Activated T-helper 9 cell treated with anti-CD3 and anti-CD28 coated beads, Interleukin-2, amount 50 U/mL, for 16 hours (primary cell): Measurements from ENCODE around the gene PNMA8C.
"Not testable (repeated sequence)": the region's sequence is repeated elsewhere in the genome, so short reads cannot be mapped to it uniquely, and the experiment has no call there.

Source experiments
- DNase-seq: peaks from one replicate; pipeline ENCODE4 v3.0.0-alpha.2; 2020; ENCODE audit warnings: low read depth

PNMA8C gene

GRCh38 chr19:46447006-46447405, 18.3 kb upstream of the PNMA8C start:
- no peak for DNase-seq

DNA sequence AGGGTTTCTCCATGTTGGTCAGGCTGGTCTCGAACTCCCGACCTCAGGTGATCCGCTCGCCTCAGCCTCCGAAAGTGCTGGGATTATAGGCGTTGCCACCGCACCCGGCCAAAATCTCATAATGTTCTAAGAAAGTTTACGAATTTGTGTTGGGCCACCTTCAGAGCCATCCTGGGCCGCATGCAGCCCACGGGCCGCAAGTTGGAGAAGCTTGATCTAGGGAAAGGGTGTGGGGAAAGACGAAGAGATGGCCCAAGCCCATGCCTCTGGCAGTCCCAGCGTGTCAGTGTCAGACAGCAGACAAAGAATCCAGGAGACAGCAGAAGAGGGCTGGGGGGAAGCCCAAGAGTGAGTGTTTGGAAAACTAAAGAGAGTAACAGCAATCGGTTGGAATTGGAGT, 17.3 kb upstream of the PNMA8C start:
- no peak for DNase-seq

- no peak for DNase-seq
Measured at GRCh38 chr19:46442808-46443450, 14.2 kb upstream of the PNMA8C start.

- no peak for DNase-seq
Measured at GRCh38 chr19:46441866-46442265, 13.1 kb upstream of the PNMA8C start.

DNA sequence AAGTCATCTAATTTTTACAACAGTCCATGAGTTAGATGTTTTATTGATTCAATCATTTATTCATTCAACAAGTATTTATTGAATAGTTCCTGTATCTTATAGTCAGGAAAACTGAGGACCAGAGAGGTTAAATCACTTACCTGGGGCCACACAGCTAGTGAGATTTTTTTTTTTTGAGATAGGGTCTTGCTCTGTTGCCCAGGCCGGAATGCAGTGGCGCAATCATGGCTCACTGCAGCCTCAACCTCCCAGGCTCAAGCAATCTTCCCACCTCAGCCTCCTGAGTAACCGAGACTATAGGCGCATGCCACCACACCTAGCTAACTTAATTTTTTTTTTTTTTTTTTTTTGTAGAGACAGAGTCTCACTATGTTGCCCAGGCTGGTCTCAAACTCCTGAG, 7.0 kb upstream of the PNMA8C start:
- DNase-seq, result not testable (repeated sequence)

- no peak for DNase-seq
Measured at GRCh38 chr19:46435009-46435408, 6.3 kb upstream of the PNMA8C start.

DNA sequence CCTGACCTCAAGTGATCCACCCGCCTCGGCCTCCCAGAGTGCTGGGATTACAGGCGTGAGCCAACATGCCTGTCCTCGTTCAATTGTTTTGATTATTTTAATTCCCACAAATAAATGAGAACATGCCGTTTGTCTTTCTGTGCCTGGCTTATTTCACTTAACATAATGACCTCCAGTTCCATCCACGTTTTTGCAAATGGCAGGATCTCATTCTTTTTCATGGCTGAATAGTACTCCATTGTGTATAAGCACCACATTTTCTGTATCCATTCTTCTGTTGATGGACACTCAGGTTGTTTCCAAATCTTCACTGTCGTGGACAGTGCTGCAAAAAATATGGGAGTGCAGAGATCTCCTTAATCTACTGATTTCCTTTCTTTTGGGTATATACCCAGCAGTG, 4.7 kb upstream of the PNMA8C start:
- DNase-seq, result not testable (repeated sequence)

GRCh38 chr19:46431824-46432223, 3.1 kb upstream of the PNMA8C start:
- DNase-seq, result no peak

DNA sequence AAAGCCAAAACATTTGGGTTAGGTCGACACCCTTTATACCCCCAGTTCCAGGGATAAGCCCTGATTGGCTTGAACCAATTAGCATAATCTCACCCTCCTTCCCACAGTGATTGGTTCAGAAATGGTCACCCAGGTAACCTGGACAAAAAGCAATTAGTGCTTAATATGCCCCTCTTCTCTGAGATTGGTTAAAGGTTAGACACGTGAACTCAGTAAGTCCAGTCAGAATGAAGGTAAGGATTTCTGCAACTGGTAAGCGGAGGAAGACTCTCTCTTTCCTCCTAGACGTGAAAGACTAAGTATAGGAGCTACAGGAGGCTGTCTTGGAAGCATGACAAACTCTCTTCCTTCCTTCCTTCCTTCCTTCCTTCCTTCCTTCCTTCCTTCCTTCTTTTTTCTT, 1.3 kb upstream of the PNMA8C start:
- no peak for DNase-seq

- no peak for DNase-seq
Measured at GRCh38 chr19:46427518-46428045, 1.2 kb downstream of the PNMA8C start.

- DNase-seq, result no peak
Measured at GRCh38 chr19:46426506-46427162, 2.1 kb downstream of the PNMA8C start.

DNA sequence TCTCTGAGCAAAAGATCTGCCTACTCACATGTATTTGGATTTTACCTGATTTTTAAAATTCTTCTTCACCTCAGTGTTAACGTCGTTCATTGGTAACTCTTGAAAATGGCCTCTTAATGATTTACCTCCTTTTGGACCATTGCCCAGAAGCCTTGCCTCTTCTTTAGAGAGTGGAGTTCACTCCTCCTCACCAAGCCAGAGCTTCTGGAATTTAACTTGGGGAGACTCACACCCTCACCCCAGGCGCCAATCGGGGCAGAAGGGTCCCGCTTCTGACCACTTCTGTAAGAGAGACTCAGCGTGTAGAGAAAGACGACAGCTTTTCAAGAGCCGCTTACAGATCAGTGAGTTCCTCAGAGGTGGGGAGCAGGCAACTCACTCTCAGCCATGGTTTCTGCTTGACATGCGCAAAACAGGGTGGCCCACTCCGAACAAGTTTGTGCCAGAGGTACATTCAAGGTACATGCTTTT, 2.7 kb downstream of the PNMA8C start:
- no peak for DNase-seq

DNA sequence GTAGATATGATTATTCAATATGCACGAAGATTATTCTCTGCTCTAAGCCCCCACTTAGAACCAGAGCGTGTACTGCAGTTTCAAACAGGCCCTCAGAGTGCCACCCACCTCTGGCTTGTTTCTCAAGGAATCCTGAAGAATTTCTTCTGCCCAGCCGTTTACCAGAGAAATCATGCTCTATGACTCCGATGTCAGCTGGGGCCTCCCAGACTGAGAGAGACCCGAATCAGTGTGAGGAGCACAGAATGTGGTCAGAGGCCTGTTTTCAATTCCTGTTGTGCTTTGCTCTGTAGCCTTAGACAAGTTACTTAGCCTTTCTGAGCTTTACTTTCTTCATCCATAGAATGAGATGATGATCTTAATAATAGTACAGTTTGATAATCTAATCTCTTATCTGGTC, 5.5 kb downstream of the PNMA8C start:
- no peak for DNase-seq

DNA sequence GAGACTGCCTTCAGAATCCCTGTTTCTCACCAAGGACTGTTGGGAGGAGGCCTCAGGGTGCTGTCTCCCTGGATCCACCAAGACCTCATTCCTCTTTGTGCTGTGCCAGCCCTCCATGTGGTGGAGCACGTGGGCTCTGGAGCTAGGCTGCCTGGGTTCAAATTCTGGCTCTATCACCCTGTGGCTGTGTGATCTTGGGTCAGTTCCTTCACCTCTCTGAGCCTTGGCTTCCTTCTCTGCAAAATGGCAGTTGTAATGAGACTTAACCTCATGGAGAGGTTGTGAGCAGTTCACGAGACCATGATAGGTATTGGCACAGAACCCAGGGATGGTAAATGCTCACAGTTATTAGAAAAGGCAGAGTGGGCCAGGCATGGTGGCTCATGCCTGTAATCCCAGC, 6.4 kb downstream of the PNMA8C start:
- DNase-seq, result no peak

DNA sequence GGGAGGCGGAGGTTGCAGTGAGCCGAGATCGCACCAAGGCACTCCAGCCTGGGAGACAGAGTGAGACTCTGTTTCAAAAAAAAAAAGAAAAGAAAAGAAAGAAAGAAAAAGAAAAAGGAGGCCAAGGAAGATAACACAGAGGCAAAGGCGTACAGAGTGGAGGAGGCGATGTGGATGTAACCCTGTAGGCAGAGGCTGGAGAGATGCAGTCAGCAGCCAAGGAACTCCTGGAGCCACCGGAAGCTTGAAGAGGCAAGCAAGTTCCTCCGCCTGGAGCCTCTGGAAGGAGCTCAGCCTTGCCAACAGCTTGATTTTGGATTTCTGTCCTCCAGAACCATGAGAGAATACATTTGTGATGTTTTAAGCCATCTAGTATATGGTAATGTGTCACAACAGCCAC, 8.7 kb downstream of the PNMA8C start:
- DNase-seq, result no peak

DNA sequence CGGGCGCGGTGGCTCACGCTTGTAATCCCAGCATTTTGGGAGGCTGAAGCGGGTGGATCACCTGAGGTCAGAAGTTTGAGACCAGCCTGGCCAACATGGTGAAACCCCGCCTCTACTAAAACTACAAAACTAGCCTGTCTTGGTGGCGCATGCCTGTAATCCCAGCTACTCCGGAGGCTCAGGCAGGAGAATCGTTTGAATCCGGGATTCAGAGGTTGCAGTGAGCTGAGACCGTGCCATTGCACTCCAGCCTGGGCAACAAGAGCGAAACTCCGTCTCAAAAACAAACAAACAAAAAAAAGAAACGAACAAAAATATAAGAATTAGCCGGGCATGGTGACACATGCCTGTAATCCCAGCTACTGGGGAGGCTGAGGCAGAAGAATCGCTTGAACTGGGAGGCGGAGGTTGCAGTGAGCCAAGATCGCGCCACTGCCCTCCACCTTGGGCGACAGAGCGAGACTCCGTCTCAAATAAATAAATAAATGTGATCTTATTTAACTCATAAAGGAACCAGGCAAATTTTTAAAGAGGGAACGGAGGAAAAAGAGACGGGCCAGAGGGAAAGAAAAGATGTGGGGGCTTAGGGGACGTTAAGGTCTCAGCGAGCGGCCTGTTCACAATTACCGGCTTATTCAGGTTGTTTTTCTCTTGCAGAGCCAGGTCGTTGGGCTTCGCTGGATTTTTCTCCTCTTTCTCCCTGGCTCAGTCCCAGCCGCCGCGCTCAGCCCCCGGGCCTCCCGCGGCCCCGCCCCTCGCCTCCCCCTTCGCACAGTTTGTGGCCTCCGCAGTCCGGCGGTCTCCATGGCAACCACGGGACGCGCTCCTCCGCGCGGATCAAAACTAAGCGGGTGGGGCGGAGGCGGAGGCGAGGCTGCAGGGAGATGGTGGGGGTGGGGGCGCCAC, 12.7 kb downstream of the PNMA8C start:
- not testable (repeated sequence) for DNase-seq

DNA sequence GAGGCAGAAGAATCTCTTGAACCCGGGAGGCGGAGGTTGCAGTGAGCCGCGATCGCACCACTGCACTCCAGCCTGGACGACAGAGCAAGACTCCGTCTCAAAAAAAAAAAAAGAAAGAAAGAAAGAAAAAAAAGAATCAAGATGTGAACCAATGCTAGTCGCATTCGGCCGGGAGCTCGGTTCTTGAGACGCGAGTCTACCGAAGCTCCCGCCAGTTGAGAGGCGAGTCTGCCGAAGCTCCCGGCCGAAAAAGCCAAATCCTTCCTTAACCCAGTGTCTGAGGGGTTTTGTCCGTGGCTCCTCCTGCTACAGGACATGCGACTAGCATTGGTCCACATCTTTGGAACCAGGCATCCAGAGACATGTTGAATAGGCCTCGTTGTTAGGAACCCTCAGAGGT, 13.8 kb downstream of the PNMA8C start:
- DNase-seq, result not testable (repeated sequence)

DNA sequence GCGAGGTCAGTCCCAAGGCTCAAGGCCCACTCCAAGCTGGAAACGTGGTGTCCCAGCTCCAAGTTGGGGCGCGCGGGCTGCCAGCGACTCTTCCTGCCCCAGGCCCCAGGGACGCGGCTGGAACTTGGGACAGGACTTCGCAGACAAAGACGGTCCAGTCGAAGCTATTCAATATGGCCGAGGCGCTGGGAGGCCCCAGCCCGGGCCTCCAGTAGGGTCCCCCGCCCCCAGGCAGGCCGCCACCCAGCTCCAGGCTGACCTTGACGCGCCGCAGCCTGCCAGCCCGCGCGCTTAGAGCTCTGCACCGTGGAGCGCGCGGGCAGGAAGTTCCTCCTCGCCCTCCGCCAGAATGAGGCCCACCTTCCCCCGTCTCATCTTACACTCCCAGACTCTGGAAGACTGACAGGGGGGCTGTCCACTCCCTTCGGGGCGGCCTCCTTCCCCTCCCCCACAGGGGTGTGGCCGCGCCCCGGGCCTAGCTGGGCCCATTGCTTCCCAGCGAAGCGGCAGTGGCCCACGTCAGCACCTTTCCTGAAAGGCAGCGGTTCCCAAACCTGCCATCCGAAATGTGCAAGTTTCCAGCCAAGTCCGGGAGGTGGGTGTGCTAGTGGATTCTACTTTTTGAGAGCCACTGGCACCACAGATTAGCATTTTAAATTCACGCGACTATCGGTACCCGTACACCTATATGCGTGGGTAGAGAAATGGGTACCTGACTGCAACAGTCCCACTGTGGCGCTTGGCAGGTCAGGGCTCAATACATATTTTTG, 15.3 kb downstream of the PNMA8C start, which contains the start of gene CCDC8:
Gene CCDC8 (minus strand): TSS at position 303 of the 770 bp plus-strand sequence. CDS start 754 bp downstream, outside the sequence.
- DNase-seq, result no peak

DNA sequence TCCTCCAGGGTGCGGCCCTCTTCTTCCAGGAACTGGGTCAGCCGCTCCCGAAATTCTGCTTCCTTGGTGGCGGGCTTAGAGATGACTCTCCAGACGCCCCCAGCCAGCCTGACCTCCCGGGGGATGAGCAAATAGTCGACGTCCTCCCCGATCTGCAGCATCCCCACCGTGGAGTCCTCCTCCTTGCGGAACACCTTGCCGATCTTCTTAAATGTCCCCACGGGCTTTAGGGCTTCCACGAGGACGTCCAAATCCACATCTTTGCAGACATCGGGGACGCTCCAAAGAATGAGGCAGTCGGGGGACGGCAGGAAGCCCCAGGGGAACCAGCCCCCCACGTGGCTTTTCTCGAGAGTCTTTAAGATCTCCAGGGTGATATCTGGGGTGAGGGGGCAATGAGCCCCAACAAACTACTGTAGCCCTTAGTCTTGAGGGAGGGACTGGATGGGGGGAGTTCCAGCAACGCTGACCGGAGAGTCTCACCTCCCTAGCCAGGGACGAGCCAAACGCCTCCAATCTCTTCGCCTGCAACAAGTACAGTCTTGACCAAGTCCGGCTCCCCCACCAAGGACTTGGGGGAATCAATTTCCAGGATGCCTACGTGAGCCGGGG, 16.0 kb downstream of the PNMA8C start:
- no peak for DNase-seq

GRCh38 chr19:46411925-46412649, 16.6 kb downstream of the PNMA8C start:
- DNase-seq, result no peak
